Measurements from ENCODE around the gene MYL6B. TPM values are rescaled to one million over a fixed set of nuclear protein-coding genes. Genes with fewer than 3 reads are reported as not detected.

Gene MYL6B
- total RNA-seq, 1 donor from 2014 or later, result 131 TPM

GRCh38 chr12:56120158-56120846 lies 32.1 kb upstream of the MYL6B start:
- no peak overlapping the region for H3K27ac Mint-ChIP-seq
- no peak overlapping the region for H3K4me3 ChIP-seq
- no peak for DNase-seq (ENCODE audit: low spot score)

GRCh38 chr12:56121204-56121870 lies 31.1 kb upstream of the MYL6B start:
- H3F3A ChIP-seq (ENCODE audit: low read depth), result peaks cover 50% of the 10 kb centered on the region
- DNase-seq (ENCODE audit: low spot score), result no peak
- no peak overlapping the region for H3K27ac ChIP-seq
- H3K4me3 Mint-ChIP-seq, result peak overlapping the region; percentile 63
- H3K4me1 Mint-ChIP-seq, result peaks cover 30% of the 10 kb centered on the region
- peaks cover 7% of the 10 kb centered on the region for H3K27me3 Mint-ChIP-seq (ENCODE audit: insufficient read depth, low read depth)
- no peak overlapping the region for H3K4me3 ChIP-seq
- H3K27me3 ChIP-seq, result no peaks in the 10 kb centered on the region
- TF ChIP-seq EZH2phosphoT487 (IDR thresholded peaks at IDR 0.05), result no peak
- TF ChIP-seq EZH2 (IDR thresholded peaks at IDR 0.05), result no peak
- no peak for TF ChIP-seq CTCF (IDR thresholded peaks at IDR 0.05)
- H2AFZ ChIP-seq (replicated peaks), result no peak overlapping the region
- no peaks in the 10 kb centered on the region for H3K9me3 ChIP-seq (ENCODE audit: low read depth)
- peaks cover 26% of the 10 kb centered on the region for H4K20me1 ChIP-seq (ENCODE audit: low read depth)
- no peak overlapping the region for H3K4me2 ChIP-seq
- H3K36me3 Mint-ChIP-seq, result peaks cover 18% of the 10 kb centered on the region
- peaks cover 23% of the 10 kb centered on the region for H3K79me2 ChIP-seq (ENCODE audit: low read depth)
- peaks cover 13% of the 10 kb centered on the region for H3K4me1 ChIP-seq
- no peak overlapping the region for H3K27ac Mint-ChIP-seq
- H3K36me3 ChIP-seq, result peaks cover 3% of the 10 kb centered on the region
- no peaks in the 10 kb centered on the region for H3K9me3 Mint-ChIP-seq
- H3K9ac ChIP-seq, result no peak overlapping the region

More at GRCh38 chr12:56120158-56120846, 32.1 kb upstream of the MYL6B start:
- H4K20me1 ChIP-seq (ENCODE audit: low read depth), result peaks cover 26% of the 10 kb centered on the region
- H3K27me3 ChIP-seq, result no peaks in the 10 kb centered on the region
- no peak overlapping the region for H3K9ac ChIP-seq
- Mint-ChIP-seq H3K36me3 (peaks cover 17% of the 10 kb centered on the region), H3K27me3 (ENCODE audit: insufficient read depth, low read depth) (peaks cover 7% of the 10 kb centered on the region), H3K9me3 (no peaks in the 10 kb centered on the region), H3K4me1 (peaks cover 25% of the 10 kb centered on the region), H3K4me3 (peak overlapping the region; percentile 60)
- TF ChIP-seq CTCF (IDR thresholded peaks at IDR 0.05) (no peak), EZH2phosphoT487 (IDR thresholded peaks at IDR 0.05) (no peak), EZH2 (IDR thresholded peaks at IDR 0.05) (no peak)
- peaks cover 45% of the 10 kb centered on the region for H3F3A ChIP-seq (ENCODE audit: low read depth)
- H3K79me2 ChIP-seq (ENCODE audit: low read depth), result peaks cover 23% of the 10 kb centered on the region
- no peak overlapping the region for H3K4me2 ChIP-seq
- no peak overlapping the region for H2AFZ ChIP-seq (replicated peaks)
- H3K36me3 ChIP-seq, result peaks cover 3% of the 10 kb centered on the region
- H3K4me1 ChIP-seq, result peaks cover 12% of the 10 kb centered on the region
- no peaks in the 10 kb centered on the region for H3K9me3 ChIP-seq (ENCODE audit: low read depth)
- no peak overlapping the region for H3K27ac ChIP-seq

- Histone ChIP-seq H3K9me3 (ENCODE audit: low read depth) (no peaks in the 10 kb centered on the region), H3K27ac (no peak overlapping the region), H3K36me3 (no peaks in the 10 kb centered on the region), H3K4me2 (no peak overlapping the region), H3F3A (ENCODE audit: low read depth) (peaks cover 52% of the 10 kb centered on the region), H3K79me2 (ENCODE audit: low read depth) (peaks cover 15% of the 10 kb centered on the region), H3K4me3 (no peak overlapping the region), H4K20me1 (ENCODE audit: low read depth) (peaks cover 21% of the 10 kb centered on the region), H3K4me1 (peaks cover 24% of the 10 kb centered on the region), H3K9ac (no peak overlapping the region), H3K27me3 (no peaks in the 10 kb centered on the region), H2AFZ (replicated peaks) (no peak overlapping the region)
- Mint-ChIP-seq H3K27ac (no peak overlapping the region), H3K4me3 (no peak overlapping the region), H3K27me3 (ENCODE audit: insufficient read depth, low read depth) (peaks cover 7% of the 10 kb centered on the region), H3K4me1 (peaks cover 42% of the 10 kb centered on the region), H3K9me3 (no peaks in the 10 kb centered on the region), H3K36me3 (peaks cover 12% of the 10 kb centered on the region)
- TF ChIP-seq EZH2phosphoT487 (IDR thresholded peaks at IDR 0.05) (no peak), CTCF (IDR thresholded peaks at IDR 0.05) (no peak), EZH2 (IDR thresholded peaks at IDR 0.05) (no peak)
- DNase-seq (ENCODE audit: low spot score), result no peak
Observed at GRCh38 chr12:56122637-56123036, 29.8 kb upstream of the MYL6B start.
